GM21619 (cell line): ENCODE measurements around the gene MMS22L.

Source experiments
- ATAC-seq: cut with Tn5 transposase; IDR thresholded peaks from one replicate; pipeline ENCODE4 v1.9.1; 2021; ENCODE audit not compliant: unreplicated experiment

Gene MMS22L

DNA sequence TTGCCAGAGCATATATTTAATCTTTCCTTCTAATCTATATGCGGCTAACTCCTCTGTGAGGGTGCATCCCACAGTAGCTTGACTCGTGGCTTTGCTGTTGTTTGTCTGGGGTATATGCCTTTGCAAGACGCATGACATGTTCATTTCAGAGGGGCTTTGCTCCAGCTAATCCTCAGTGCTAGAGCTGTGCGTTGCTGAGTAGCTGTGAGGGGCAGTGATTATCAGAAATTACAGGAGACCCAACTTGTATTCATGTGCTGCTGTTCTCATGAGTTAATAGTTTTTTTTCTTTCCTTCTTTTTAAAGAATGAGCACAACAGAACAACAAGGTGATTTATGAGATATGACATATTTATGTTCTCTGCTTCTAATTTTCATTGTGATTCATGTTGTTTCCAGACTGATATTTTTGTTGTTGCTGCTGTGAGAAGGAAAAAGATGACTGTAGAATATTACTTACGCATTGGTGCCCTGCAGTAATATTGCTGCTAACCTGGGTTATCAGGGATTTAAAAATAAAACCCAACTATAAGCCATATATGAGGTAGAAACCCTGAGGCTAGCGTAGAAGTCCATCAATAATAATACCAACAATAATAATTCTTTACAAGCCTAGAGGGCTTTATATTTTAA lies 190.2 kb downstream of the MMS22L start:
- no peak for ATAC-seq
